Measurements from ENCODE around the gene ITPRIPL2.

ITPRIPL2 gene

DNA sequence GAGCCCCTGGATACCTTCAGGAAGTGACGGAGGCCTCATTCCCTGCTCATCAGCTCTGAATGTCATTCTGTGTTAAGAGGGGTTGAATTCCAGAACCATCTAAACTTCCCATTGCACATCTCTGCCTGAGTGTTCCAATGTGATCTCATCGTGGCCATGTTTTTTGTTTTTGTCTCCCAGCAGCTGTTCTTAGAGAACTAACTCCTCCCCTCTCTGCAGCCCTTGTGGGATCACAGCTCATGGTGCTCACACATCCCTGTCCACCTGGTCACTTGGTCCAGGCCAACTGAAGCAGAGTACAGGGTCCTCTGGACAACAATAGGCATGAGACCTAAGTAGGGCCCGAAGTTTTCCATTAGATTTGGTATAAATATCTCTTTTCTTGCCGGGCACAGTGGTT, 48.3 kb downstream of the ITPRIPL2 start:
- no peak overlapping the region for H3K27ac ChIP-seq (ENCODE audit: insufficient read depth in 1 of 2, low read depth in 1 of 2, low read length in 2 of 2, poor library complexity in 1 of 2, severe bottlenecking in 2 of 2)
- H3K4me3 ChIP-seq (ENCODE audit: control insufficient read depth in 1 of 7, extremely low read depth in 1 of 7, insufficient read depth in 4 of 7, low read depth in 2 of 7, low read length in 6 of 7): no peak overlapping the region
- H3K27me3 ChIP-seq (replicated peaks in 2 of 5; ENCODE audit: control insufficient read depth in 4 of 5, insufficient read depth in 5 of 5, low read length in 4 of 5): peaks cover 0 to 15% (median 11%) of the 10 kb centered on the region in 5 experiments
- WGBS (ENCODE audit: insufficient coverage): 96% methylated on average over 3 of the region's 4 CpGs
- no peak for DNase-seq
- H3K4me1 ChIP-seq (ENCODE audit: control extremely low read depth in 1 of 4, control insufficient read depth in 4 of 4, insufficient read depth in 4 of 4, low read length in 3 of 4): no peaks in the 10 kb centered on the region
- ChIA-PET CTCF (interaction anchor here (0.9 to 2.4 kb wide), 2 partner anchors 17 to 76 kb away, joined by 3 to 11 read pairs; no protein-coding TSS in a partner anchor), POLR2A (no interaction called here)
- H3K36me3 ChIP-seq (ENCODE audit: control insufficient read depth in 4 of 4, insufficient read depth in 4 of 4, low read length in 3 of 4): no peaks in the 10 kb centered on the region
- H3K9me3 ChIP-seq (ENCODE audit: control extremely low read depth in 1 of 5, control insufficient read depth in 4 of 5, insufficient read depth in 2 of 5, low read depth in 1 of 5, low read length in 4 of 5): peaks cover 0 to 5% (median 0%) of the 10 kb centered on the region in 5 experiments

DNA sequence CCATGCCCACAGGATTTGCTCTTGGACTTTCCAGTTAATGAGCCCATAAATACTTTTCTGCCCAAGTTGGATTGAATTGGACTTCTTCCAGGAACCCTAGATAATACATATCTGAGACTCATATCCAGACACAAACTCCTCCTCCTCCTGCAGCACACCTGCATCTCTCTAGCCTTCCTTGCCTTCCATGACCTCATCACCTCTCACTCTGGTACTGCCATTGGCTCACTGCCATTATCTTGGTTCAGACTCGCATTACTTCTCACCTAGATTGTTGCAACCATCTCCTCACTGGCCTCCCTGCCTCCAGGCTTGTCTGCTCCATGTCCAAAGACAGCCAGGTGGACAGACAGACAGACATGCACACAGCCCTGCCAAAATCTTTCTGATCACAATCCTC, 49.5 kb downstream of the ITPRIPL2 start:
- CTCF ChIA-PET: interaction anchor here (1.0 kb wide), 1 partner anchor 17 kb away, joined by 3 read pairs; no protein-coding TSS in a partner anchor
- no peak for DNase-seq
- 92% methylated on average over 1 of the region's 1 CpG for WGBS (ENCODE audit: insufficient coverage)
- peaks cover 0 to 26% (median 14%) of the 10 kb centered on the region in 5 experiments for H3K27me3 ChIP-seq (replicated peaks in 2 of 5; ENCODE audit: control insufficient read depth in 4 of 5, insufficient read depth in 5 of 5, low read length in 4 of 5)
- no peak overlapping the region for H3K27ac ChIP-seq (ENCODE audit: insufficient read depth in 1 of 2, low read depth in 1 of 2, low read length in 2 of 2, poor library complexity in 1 of 2, severe bottlenecking in 2 of 2)
- H3K36me3 ChIP-seq (ENCODE audit: control insufficient read depth in 4 of 4, insufficient read depth in 4 of 4, low read length in 3 of 4): no peaks in the 10 kb centered on the region
- no peak overlapping the region for H3K4me3 ChIP-seq (ENCODE audit: control insufficient read depth in 1 of 7, extremely low read depth in 1 of 7, insufficient read depth in 4 of 7, low read depth in 2 of 7, low read length in 6 of 7)
- POLR2A ChIA-PET: no interaction called here
- peaks cover 0 to 5% (median 0%) of the 10 kb centered on the region in 5 experiments for H3K9me3 ChIP-seq (ENCODE audit: control extremely low read depth in 1 of 5, control insufficient read depth in 4 of 5, insufficient read depth in 2 of 5, low read depth in 1 of 5, low read length in 4 of 5)
- peaks cover 0 to 6% (median 5%) of the 10 kb centered on the region in 4 experiments for H3K4me1 ChIP-seq (ENCODE audit: control extremely low read depth in 1 of 4, control insufficient read depth in 4 of 4, insufficient read depth in 4 of 4, low read length in 3 of 4)

DNA sequence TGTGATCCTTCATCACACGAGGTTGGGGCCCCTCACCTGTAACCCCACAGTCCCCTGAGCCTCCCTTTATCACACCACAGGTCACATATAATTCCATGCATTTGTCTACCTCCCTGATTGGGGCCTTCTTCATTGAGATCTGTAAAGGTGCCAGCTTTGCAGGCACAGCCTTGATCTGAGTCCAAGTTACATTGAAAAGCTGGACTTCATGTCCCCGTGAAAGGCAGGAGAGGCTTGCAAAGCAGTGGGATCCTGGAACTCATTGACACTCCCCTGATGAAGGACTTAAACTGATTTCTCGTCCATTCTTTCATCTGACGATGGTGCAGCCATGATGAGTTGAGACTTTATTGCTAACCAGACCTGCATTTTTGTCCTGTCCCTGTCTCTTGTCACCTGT, 50.5 kb downstream of the ITPRIPL2 start:
- Histone ChIP-seq H3K27me3 (replicated peaks in 2 of 5; ENCODE audit: control insufficient read depth in 4 of 5, insufficient read depth in 5 of 5, low read length in 4 of 5) (peaks cover 0 to 36% (median 15%) of the 10 kb centered on the region in 5 experiments), H3K4me1 (ENCODE audit: control extremely low read depth in 1 of 4, control insufficient read depth in 4 of 4, insufficient read depth in 4 of 4, low read length in 3 of 4) (peaks cover 0 to 9% (median 8%) of the 10 kb centered on the region in 4 experiments), H3K4me3 (ENCODE audit: control insufficient read depth in 1 of 7, extremely low read depth in 1 of 7, insufficient read depth in 4 of 7, low read depth in 2 of 7, low read length in 6 of 7) (no peak overlapping the region), H3K27ac (ENCODE audit: insufficient read depth in 1 of 2, low read depth in 1 of 2, low read length in 2 of 2, poor library complexity in 1 of 2, severe bottlenecking in 2 of 2) (no peak overlapping the region), H3K36me3 (ENCODE audit: control insufficient read depth in 4 of 4, insufficient read depth in 4 of 4, low read length in 3 of 4) (no peaks in the 10 kb centered on the region), H3K9me3 (ENCODE audit: control extremely low read depth in 1 of 5, control insufficient read depth in 4 of 5, insufficient read depth in 2 of 5, low read depth in 1 of 5, low read length in 4 of 5) (peaks cover 0 to 5% (median 0%) of the 10 kb centered on the region in 5 experiments)
- ChIA-PET POLR2A (no interaction called here), CTCF (interaction anchor here (1.0 to 1.7 kb wide), 2 partner anchors 9 to 16 kb away, joined by 3 to 5 read pairs; no protein-coding TSS in a partner anchor)
- no peak for DNase-seq
- 97% methylated on average over 3 of the region's 4 CpGs for WGBS (ENCODE audit: insufficient coverage)

DNA sequence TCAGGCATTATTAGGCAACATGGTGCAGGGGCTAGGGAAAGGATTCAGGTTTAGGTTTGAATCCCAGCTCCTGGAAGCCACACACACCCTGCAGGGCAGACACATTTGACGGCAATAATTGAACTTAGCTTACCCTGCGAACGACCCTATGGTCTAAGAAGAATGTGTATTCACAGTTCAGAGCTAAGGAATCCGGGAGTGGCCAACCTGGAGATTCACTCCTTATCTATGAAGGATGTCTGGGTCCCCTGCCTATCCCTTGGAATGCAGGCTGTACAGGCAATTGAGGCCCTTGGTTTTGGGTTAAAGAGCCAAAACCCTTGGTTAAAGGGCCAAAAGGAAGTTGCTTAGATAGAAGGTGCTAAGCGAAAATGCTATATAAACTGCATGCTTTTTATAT, 51.3 kb downstream of the ITPRIPL2 start:
- H3K27ac ChIP-seq (ENCODE audit: insufficient read depth in 1 of 2, low read depth in 1 of 2, low read length in 2 of 2, poor library complexity in 1 of 2, severe bottlenecking in 2 of 2): no peak overlapping the region
- H3K4me1 ChIP-seq (ENCODE audit: control extremely low read depth in 1 of 4, control insufficient read depth in 4 of 4, insufficient read depth in 4 of 4, low read length in 3 of 4): peaks cover 0 to 9% (median 8%) of the 10 kb centered on the region in 4 experiments
- peaks cover 0 to 45% (median 17%) of the 10 kb centered on the region in 5 experiments for H3K27me3 ChIP-seq (replicated peaks in 2 of 5; ENCODE audit: control insufficient read depth in 4 of 5, insufficient read depth in 5 of 5, low read length in 4 of 5)
- peaks cover 0 to 5% (median 0%) of the 10 kb centered on the region in 5 experiments for H3K9me3 ChIP-seq (ENCODE audit: control extremely low read depth in 1 of 5, control insufficient read depth in 4 of 5, insufficient read depth in 2 of 5, low read depth in 1 of 5, low read length in 4 of 5)
- 95% methylated on average over 4 of the region's 5 CpGs for WGBS (ENCODE audit: insufficient coverage)
- no peak overlapping the region for H3K4me3 ChIP-seq (ENCODE audit: control insufficient read depth in 1 of 7, extremely low read depth in 1 of 7, insufficient read depth in 4 of 7, low read depth in 2 of 7, low read length in 6 of 7)
- POLR2A ChIA-PET: no interaction called here
- no peaks in the 10 kb centered on the region for H3K36me3 ChIP-seq (ENCODE audit: control insufficient read depth in 4 of 4, insufficient read depth in 4 of 4, low read length in 3 of 4)
- CTCF ChIA-PET: interaction anchor here (1.2 to 1.7 kb wide), 2 partner anchors 10 to 12 kb away, joined by 4 to 5 read pairs; no protein-coding TSS in a partner anchor
- no peak for DNase-seq

DNA sequence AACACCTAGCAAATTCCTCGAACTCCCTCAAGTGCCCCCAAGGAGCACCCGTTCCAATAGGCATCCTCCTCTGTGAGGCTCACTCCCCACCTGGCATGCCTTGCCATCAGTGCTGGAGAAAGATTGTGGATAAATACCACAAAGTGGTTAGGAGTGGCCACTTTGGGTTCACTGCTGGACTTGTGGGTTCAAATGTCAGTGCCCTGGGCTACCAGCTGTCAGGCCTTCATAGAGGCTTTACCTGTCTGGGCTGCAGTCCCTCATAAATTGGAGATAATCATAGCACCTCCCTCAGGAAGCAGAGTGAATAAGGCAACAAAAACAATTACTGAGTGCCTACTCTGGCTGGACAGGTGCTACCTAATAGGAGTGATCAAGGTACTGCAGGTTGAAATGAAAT, 52.7 kb downstream of the ITPRIPL2 start:
- Histone ChIP-seq H3K9me3 (ENCODE audit: control extremely low read depth in 1 of 5, control insufficient read depth in 4 of 5, insufficient read depth in 2 of 5, low read depth in 1 of 5, low read length in 4 of 5) (peaks cover 0 to 7% (median 2%) of the 10 kb centered on the region in 5 experiments), H3K4me3 (ENCODE audit: control insufficient read depth in 1 of 7, extremely low read depth in 1 of 7, insufficient read depth in 4 of 7, low read depth in 2 of 7, low read length in 6 of 7) (no peak overlapping the region), H3K36me3 (ENCODE audit: control insufficient read depth in 4 of 4, insufficient read depth in 4 of 4, low read length in 3 of 4) (no peaks in the 10 kb centered on the region), H3K27me3 (replicated peaks in 2 of 5; ENCODE audit: control insufficient read depth in 4 of 5, insufficient read depth in 5 of 5, low read length in 4 of 5) (peaks cover 8 to 58% (median 17%) of the 10 kb centered on the region in 5 experiments), H3K4me1 (ENCODE audit: control extremely low read depth in 1 of 4, control insufficient read depth in 4 of 4, insufficient read depth in 4 of 4, low read length in 3 of 4) (peaks cover 0 to 9% (median 8%) of the 10 kb centered on the region in 4 experiments), H3K27ac (ENCODE audit: insufficient read depth in 1 of 2, low read depth in 1 of 2, low read length in 2 of 2, poor library complexity in 1 of 2, severe bottlenecking in 2 of 2) (no peak overlapping the region)
- no peak for DNase-seq
- 89% methylated on average over 2 of the region's 2 CpGs for WGBS (ENCODE audit: insufficient coverage)
- ChIA-PET CTCF (no interaction called here), POLR2A (no interaction called here)

DNA sequence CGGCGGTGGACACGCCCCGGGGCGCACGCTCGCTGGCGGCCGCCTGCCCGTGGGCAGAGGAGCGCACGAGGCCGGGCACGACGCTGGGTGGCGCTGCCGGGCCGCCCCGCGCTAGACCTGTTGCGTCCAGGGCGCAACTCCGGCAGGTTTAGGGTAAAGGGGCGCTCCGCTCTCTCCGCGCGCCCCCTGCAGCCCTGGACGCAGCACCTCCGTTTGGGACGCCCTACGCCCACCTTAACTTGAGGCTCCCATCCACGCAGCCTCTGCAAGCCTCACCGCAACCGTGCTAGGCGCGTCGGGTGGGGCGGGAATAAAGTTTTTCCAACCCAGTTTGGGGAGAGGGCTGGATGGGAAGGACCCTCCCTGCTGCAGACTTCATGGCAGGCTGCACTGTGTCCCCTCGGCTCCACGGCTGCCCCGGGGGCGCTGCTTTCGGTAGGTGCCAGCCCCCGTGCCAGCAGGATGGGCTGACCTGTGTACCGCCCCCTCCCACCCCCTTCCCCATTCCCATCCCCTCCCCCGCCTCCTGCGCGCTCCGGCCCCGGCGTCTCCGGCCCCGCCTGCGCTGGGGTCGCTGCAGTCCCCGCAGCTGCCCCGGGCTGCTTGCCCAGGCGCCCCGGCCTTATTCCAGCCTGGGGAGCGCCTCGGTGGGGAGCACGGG, 54.1 kb downstream of the ITPRIPL2 start, which contains the start of gene SYT17:
Gene SYT17, plus strand, starts transcription at position 531 of the 661 bp plus-strand sequence. CDS start 407 bp downstream, outside the sequence.
- peak; percentile 79 to 84 (median 80) for DNase-seq
- no peaks in the 10 kb centered on the region for H3K36me3 ChIP-seq (ENCODE audit: control insufficient read depth in 4 of 4, insufficient read depth in 4 of 4, low read length in 3 of 4)
- peaks cover 8 to 67% (median 21%) of the 10 kb centered on the region in 5 experiments for H3K27me3 ChIP-seq (replicated peaks in 2 of 5; ENCODE audit: control insufficient read depth in 4 of 5, insufficient read depth in 5 of 5, low read length in 4 of 5)
- H3K27ac ChIP-seq (ENCODE audit: insufficient read depth in 1 of 2, low read depth in 1 of 2, low read length in 2 of 2, poor library complexity in 1 of 2, severe bottlenecking in 2 of 2): no peak within 1 kb of the TSS
- H3K9me3 ChIP-seq (ENCODE audit: control extremely low read depth in 1 of 5, control insufficient read depth in 4 of 5, insufficient read depth in 2 of 5, low read depth in 1 of 5, low read length in 4 of 5): peaks cover 0 to 7% (median 2%) of the 10 kb centered on the region in 5 experiments
- 1% methylated on average over 38 of the region's 63 CpGs for WGBS (ENCODE audit: insufficient coverage)
- ChIA-PET POLR2A (no interaction called here), CTCF (no interaction called here)
- peaks cover 0 to 9% (median 8%) of the 10 kb centered on the region in 4 experiments for H3K4me1 ChIP-seq (ENCODE audit: control extremely low read depth in 1 of 4, control insufficient read depth in 4 of 4, insufficient read depth in 4 of 4, low read length in 3 of 4)
- H3K4me3 ChIP-seq (ENCODE audit: control insufficient read depth in 1 of 7, extremely low read depth in 1 of 7, insufficient read depth in 4 of 7, low read depth in 2 of 7, low read length in 6 of 7): peak within 1 kb of the TSS in 5 of 7 experiments; percentile 26 to 63 (median 56)

All from common myeloid progenitor, CD34-positive (primary cell).